GM19193 (cell line): Measurements from ENCODE around the gene MFAP3L.

Experiments used
- POLR2A ChIP-seq: IDR thresholded peaks from 4 replicates; pipeline ENCODE4 v1.6.1; 2011; ENCODE audit not compliant: insufficient read depth, insufficient read length; ENCODE audit errors: extremely low read depth

Gene MFAP3L

DNA sequence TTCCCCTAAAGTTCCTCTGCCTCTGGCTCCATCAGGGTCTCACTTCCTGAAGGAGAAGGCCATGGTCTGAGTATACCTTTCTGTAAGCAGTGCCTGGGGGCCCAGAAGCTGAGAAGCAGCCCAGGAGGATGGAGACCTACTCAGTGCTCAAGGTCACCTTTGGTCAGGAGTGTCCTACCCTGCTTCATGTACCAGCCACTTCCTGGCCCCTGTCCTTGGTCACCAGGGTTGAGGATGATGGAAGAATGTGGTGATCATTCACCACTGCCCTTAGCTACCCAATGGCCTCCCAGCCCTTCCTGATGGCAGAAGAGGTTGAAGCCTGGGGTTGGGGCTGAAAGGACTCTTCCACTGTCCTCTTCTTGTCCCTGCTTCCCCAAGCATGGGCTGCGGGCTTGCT lies 9.0 kb upstream of the MFAP3L start:
- no peak for TF ChIP-seq POLR2A

DNA sequence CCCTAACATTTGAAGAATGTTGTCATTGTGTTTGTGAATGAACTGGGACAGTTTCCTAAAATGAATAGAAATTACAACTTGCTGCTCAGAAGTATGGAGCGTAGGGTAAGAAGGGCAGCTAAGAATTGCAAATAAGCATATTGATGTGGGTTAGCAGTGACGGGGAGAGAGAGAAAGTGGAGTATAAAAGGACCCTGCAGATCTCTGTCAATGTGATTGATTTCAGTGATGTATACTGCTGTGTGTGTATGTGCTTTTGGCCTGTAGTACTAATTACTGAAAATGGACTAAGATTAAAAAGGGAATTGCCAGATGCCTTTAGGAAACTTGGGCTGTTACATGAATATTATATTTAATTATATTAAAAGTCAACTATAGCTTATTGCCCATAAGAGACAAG lies 7.8 kb upstream of the MFAP3L start:
- no peak for TF ChIP-seq POLR2A

DNA sequence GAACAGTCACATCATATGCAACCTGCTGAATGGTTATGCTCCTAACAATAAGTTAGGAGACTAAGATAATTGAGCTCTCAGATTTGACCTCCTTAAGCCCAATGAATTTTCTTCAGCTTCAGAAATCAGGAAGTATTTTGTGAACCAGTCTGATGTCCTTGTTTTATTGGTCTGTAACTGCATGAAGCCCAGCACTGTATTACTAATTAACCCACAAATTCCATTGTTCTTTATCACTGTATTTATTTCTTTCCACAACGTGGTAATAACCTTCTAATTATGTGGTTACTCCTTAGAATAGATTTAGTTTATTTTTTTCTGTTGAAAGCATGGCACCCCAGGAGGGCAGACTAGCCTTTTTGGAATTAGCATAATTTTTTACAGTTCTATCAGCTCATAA lies 3.9 kb upstream of the MFAP3L start:
- TF ChIP-seq POLR2A = no peak

DNA sequence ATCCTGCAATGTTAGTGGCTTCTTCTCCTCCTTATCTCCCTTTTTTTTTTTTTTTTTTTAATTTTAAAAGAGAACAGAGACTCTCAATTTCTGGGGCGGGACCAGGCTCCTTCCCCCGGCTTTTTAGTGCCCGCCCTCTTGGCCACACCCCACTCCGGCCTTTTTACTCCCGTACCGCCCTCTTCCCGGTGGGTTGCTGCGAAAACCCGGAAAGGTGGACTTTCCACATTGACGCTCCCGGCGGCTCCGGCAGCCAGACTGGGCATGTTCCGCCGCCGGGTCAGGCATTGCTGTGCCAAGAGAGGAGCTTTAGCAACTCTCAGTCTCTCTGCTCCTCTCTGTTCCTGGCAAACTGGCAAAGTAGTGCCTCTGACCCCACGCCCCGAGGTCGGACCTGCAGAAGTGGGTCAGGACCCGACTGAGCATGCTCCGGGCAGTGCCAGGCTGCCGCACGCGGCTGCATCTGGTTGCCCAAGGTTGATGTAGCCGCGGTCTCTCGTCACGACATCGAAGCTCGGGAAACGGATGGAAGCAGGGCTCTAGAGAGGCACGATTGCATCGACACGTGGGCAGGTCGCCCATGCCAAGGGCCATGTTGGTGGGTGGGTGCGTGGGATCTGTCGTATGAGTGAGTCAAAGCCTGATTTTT lies 1.1 kb upstream of the MFAP3L start:
- no peak for TF ChIP-seq POLR2A

DNA sequence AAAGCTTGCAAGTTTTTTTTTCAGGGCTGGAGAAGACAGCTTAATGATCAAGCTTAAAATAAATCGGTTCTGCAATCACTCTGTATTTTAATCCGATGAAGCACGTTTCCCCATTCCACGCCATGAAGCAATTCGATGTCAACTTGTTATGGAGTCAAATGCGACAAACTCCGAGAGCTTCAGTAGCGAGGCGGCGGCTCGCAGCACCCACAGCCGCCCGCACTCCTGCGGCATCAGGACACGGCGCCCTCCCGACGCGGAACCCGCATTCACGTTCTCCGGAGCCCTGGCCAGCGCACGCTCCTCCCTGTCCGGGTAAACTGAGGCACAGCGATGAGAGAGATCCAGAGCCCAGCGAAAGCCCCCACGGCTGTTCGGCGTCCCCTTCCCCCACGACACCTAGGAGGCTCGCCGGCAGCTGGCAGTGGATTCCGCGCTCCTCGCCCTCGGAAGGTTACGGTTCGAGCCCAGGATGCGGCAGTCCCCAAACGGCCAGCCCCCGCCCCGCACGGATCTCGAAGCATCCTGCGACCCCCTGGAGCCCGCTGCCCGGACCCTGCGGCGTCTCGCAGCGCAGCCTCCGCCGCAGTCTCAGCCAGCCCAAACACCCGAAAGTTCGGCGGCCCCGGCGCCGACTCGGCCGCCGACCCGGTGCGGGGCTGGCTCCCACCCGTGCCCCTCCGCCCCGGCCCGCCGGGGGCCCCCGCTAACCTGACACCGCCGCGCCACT lies 507 bp downstream of the MFAP3L start:
- TF ChIP-seq POLR2A = no peak

DNA sequence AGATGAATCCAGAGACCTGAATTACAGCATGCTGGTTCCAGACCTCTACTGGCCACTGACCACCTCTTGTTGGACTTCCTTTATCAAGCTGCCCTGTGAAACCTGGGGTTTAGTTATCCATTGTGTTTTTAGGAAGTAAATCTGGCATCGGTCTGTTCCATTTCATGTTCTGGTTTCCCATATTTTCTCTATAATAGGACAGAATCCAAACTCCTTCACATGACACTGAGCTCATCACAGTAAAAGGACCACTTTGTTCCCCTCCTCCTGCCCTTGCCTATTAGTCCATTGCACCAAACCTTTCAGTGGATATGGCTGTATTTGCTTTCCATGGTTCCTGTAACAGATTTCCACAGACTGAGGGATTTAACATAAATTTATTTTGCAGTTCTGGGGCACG lies 4.0 kb downstream of the MFAP3L start:
- TF ChIP-seq POLR2A = no peak

DNA sequence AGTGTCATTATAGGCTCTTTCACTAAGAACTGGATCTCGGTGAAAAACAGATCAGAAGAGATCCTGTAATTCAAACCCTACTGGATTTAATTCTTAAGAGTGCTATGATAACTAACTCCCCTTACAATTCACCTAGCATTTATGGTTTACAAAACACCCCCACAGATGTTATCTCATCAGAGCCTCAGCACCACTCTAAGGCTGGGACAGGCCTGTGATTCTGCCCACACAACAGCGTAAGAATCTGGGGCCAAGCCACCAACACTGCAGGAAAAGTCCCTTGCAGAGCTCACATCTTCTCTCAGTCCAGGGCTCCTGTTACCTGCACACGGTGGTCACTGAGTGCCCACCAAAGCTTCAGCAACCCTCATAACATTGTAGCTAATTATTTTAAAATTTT lies 8.9 kb downstream of the MFAP3L start:
- no peak for TF ChIP-seq POLR2A

DNA sequence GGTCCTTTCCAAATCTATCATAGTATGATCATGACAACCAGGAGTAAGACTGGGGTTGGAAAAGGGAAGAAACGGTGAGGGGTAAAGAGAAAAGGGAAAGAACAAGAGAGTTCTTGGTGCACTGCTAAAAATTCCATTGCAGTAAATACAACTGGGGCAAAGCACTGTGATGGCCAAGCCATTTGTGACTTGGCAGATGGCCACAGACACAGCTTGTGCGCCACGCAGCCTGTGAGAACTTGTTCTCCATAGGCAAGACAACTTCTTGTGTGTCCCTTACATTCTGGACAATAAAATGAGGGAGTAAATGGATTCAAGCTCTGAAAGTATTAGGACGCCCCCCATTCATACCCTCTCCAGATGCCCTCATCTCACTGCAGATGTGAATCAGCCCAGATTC lies 10.9 kb downstream of the MFAP3L start:
- no peak for TF ChIP-seq POLR2A

DNA sequence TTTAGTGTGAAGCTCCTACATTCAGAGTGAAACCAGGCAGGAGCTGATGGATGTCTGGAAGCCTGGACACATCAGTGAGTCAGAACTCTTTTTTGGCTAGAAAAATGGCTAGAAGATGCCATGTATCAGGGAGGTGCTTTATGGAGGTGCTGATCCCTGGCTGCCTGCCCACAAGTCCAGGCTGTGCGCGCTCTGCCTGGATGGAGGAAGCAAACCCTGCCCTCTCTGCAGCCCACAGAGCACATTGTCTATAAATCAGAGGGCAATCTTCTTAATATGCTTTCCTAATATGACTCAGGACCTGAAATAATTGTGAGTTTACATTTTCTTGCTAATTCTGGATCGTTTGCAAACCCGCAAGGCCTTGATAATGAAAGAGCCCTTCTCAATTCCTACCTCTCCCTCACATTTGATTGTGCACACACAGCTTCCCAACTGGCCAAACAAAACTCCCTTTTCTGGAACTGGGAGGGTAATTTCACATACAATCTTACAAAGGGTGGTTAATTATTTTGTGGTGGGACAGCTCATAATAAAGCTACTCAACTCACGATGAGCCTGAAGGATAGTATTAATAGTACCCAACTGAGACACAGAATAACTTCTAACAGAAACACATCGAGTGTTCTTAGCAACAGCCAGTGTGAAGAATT lies 11.7 kb downstream of the MFAP3L start:
- TF ChIP-seq POLR2A = no peak

DNA sequence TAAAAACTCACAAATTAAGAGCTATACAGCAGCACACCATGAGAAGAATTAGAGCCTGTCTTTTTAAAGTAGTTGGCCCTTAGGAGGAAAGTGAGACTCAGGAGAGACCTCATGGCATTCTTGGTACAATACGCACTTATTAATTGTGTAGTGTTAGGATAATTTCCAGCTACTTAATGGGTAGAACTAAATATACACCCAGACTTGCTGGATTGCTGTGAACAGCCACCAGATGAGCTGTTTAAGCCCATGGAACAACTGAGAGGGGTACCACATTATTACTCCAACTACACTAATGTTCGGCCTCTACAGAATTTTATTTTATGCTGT lies 13.6 kb downstream of the MFAP3L start:
- no peak for TF ChIP-seq POLR2A

DNA sequence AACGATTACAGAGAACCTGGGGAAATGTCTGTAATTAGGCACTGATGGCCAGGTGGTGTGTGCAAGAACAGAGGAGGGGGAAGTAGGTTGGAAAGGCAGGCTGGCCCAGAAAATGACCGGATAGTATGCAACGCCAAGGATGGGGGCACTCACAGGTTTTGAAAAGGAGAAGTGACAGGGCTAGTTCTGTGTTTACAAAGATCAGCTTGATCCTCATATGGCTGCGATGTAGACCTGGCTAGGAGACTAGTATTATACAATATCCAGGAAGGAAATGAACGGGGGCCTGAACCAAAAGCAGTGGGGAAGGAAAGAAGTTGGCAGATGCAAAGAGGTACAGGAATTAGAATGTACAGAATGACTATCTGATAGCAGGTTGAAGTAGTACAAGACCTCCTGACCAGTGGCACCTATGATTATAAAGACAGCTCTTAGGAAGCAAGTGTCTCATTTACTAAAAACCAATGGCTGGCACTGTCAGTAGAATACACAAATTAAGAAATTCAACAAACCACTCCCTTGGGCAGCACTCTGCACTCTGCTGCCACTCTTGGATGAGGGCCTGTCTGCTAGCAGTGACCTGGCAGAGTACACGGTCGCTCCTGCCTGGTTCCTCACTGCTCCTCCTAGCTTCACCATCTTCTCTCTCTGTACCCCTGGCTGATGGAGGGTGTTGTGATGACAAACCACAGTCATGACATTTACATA lies 14.1 kb downstream of the MFAP3L start:
- no peak for TF ChIP-seq POLR2A

DNA sequence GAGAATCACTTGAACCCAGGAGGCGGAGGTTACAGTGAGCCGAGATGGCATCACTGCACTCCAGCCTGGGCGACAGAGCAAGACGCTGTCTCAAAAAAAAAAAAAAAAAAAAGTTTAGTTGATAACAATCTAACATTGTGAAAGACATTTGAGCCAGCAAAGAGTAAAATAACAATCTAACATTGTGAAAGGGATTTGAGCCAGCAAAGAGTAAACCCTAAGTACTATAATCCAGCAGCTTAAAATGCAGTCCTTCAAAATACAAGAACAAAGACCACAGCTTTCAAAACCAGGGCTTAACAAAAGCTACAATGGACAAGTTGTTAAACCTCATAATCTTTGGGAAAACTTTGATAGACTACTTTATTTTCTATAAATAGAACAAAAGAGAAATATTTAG lies 16.9 kb downstream of the MFAP3L start:
- no peak for TF ChIP-seq POLR2A

DNA sequence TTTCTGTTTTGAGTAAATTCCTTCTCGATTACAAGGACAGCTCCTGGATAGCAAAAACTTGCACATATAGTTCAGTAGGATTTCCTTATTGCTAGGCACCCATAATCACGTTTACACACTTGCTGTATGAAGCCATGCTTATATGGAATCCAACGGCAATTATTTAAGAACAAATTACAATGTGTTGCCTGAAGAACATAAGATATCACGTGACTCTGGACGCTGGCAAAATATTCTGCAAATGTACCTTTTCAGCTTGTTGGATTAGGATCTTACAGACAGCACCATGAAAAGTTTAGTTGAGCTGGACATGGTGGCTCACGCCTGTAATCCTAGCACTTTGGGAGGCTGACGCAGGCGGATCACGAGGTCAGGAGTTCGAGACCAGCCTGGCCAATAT lies 17.4 kb downstream of the MFAP3L start:
- no peak for TF ChIP-seq POLR2A

DNA sequence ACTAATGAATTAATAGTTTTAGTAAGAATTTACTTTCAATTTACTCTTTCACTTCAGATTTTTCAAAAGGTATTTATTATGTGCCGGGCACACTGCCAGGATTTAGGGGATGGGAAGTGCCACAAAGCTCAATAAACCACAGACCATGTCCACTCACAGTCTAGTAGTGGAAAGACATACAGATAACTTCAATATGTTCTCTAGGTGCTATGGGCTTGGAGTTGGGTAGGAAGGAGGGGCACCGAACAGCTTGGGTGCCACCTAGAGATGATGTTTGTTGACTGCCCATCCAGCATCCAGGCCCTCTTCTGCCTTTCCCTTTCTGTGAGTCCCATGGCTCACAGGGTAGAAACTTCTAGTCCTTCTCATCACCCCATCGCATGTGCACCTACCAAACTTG lies 17.8 kb downstream of the MFAP3L start:
- TF ChIP-seq POLR2A = no peak

DNA sequence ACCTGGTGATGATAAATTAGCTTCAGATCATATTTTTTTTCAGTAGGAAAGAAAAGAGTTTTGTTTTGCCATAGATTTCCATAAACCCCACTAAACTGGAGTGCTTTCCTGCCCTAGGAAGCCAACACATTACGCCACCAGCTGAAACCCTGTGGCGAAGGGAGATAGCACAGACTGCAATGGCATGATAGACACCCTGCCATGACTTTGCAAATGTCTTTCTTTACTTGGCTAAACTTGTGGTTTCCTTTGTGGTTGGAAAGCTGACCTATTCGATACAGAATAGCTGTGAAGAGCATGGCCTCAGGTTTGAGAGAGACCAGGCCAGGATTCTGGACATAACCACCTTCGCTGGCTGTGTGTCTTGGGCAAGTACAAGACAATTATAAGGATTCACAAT lies 19.1 kb downstream of the MFAP3L start:
- TF ChIP-seq POLR2A = no peak

DNA sequence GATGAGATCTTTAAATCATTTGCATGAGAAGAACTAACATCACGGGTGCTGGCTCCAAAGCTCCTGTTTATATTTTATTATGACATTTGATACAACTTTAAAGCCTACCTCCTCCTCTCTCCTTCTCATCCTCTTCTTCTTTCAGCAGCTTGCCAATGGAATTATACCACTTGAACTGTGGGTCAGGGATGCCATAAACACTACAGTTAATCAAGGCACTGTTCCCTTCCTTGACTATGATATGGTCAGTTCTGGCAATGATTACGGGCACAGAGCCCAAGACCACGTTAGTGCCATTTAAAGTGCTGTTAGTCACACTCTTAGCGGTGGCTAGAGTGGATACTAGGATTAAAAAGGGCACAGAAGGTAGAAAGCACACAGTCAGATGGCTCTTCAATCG lies 20.7 kb downstream of the MFAP3L start:
- no peak for TF ChIP-seq POLR2A
